HCT116 (cell line): ENCODE results near the gene CHID1. TPM values are rescaled to one million over a fixed set of nuclear protein-coding genes. Genes with fewer than 3 reads are reported as not detected.

Experiments used
- ATAC-seq: fragments of 200-7000 bp; cut with Tn5 transposase; 2 replicates; pipeline ENCODE4 v1.9.1; 2020; ENCODE audit warnings: mild to moderate bottlenecking, moderate library complexity
- BruUV-seq: library from RNA; stranded (reverse); fragments of 400-500 nt; replicated peaks from 2 replicates; lab custom pipeline; 2021; lab: Mats Ljungman, UMichigan
- CTCF ChIA-PET: fragments of 300-600 bp; sonication (Branson Sonifier 250); formaldehyde crosslinking; loops from one replicate; lab custom pipeline; 2021; ENCODE audit warnings: antibody characterized with exemption; lab: Charles Lee
- POLR2A ChIA-PET: fragments of 300-600, 350-600 bp; sonication (Branson Sonifier 250); formaldehyde crosslinking; loops from one replicate; lab custom pipeline; 2021; ENCODE audit warnings: antibody characterized with exemption; lab: Charles Lee
- RAD21 ChIA-PET, 2 experiments: fragments of 300-600 bp; sonication (Branson Sonifier 250); formaldehyde crosslinking; loops; one replicate each; lab custom pipeline; 2023; ENCODE audit warnings: low total read pairs in 2 of 2; ENCODE audit not compliant: uncharacterized antibody in 2 of 2, unreplicated experiment in 2 of 2, low non-redundant PET in 1 of 2; lab: Charles Lee
- DNase-seq: peaks from one replicate; pipeline ENCODE4 v3.0.0-alpha.2; 2010; ENCODE audit warnings: low read depth, low spot score
- H2AFZ ChIP-seq: fragments of 200-600 bp; shearing (Covaris generic), sonication (generic); 2 replicates; pipeline ENCODE4 v1.6.1; 2017; ENCODE audit warnings: low read depth, mixed run types, mixed read lengths, antibody characterized with exemption, low read length; ENCODE audit not compliant: poor library complexity, severe bottlenecking
- H3K27ac ChIP-seq: 2 replicates; pipeline ENCODE4 v1.5.1; 2012; ENCODE audit warnings: low read depth, low read length
- H3K27me3 ChIP-seq: fragments of 200-600 bp; sonication (generic); 2 replicates; pipeline ENCODE4 v1.6.1; 2016; ENCODE audit warnings: mixed run types, low read length, mixed read lengths; ENCODE audit not compliant: insufficient read depth
- H3K36me3 ChIP-seq, 2 experiments: fragments of 200-500 bp in 1 of 2; fragments of 200-600 bp in 1 of 2; sonication (Bioruptor generic) in 1 of 2; sonication (generic) in 1 of 2; 2 replicates each; pipeline versions ENCODE4 v1.5.1 to v1.6.1; 2014 to 2016; ENCODE audit warnings: low read length in 2 of 2, inconsistent platforms in 1 of 2, mixed read lengths in 1 of 2, mixed run types in 1 of 2; ENCODE audit not compliant: insufficient read depth in 2 of 2, control insufficient read depth in 1 of 2
- H3K4me1 ChIP-seq, 2 experiments: fragments of 200-600 bp in 1 of 2; sonication (generic) in 1 of 2; 2 replicates each; pipeline versions ENCODE4 v1.5.1 to v1.6.1; 2012 to 2017; ENCODE audit warnings: low read length in 2 of 2, inconsistent platforms in 1 of 2, mild to moderate bottlenecking in 1 of 2, mixed read lengths in 1 of 2, mixed run types in 1 of 2, moderate library complexity in 1 of 2; ENCODE audit not compliant: insufficient read depth in 2 of 2, control insufficient read depth in 1 of 2
- H3K4me2 ChIP-seq: fragments of 200-600 bp; sonication (generic); 2 replicates; pipeline ENCODE4 v1.6.1; 2017; ENCODE audit warnings: mixed run types, low read length, mixed read lengths
- H3K4me3 ChIP-seq, 2 experiments: fragments of 200-600 bp in 1 of 2; sonication (generic) in 1 of 2; replicated peaks in 1 of 2; 2 replicates each; pipeline ENCODE4 v1.5.1; 2011 to 2016; ENCODE audit warnings: low read length in 2 of 2, control low read depth in 1 of 2, low read depth in 1 of 2, mild to moderate bottlenecking in 1 of 2, mixed read lengths in 1 of 2, mixed run types in 1 of 2
- H3K79me2 ChIP-seq: fragments of 200-600 bp; sonication (generic); 2 replicates; pipeline ENCODE4 v1.6.1; 2017; ENCODE audit warnings: mild to moderate bottlenecking, mixed run types, low read length, moderate library complexity, mixed read lengths; ENCODE audit not compliant: insufficient read depth
- H3K9ac ChIP-seq: fragments of 200-600 bp; sonication (generic); 2 replicates; pipeline ENCODE4 v1.6.1; 2016; ENCODE audit warnings: low read length, mixed read lengths
- H3K9me2 ChIP-seq: fragments of 200-600 bp; sonication (generic), shearing (Covaris generic); 2 replicates; pipeline ENCODE4 v1.6.1; 2017; ENCODE audit warnings: mixed run types, mild to moderate bottlenecking, moderate library complexity; ENCODE audit not compliant: insufficient read depth
- H3K9me3 ChIP-seq, 2 experiments: fragments of 200-500 bp in 1 of 2; fragments of 200-600 bp in 1 of 2; sonication (Bioruptor generic) in 1 of 2; sonication (generic) in 1 of 2; 2 replicates each; pipeline ENCODE4 v1.6.1; 2014 to 2017; ENCODE audit warnings: low read length in 2 of 2, mixed read lengths in 2 of 2, inconsistent platforms in 1 of 2, low read depth in 1 of 2, mild to moderate bottlenecking in 1 of 2, mixed run types in 1 of 2, moderate library complexity in 1 of 2; ENCODE audit not compliant: control insufficient read depth in 1 of 2, insufficient read depth in 1 of 2
- H4K20me1 ChIP-seq: fragments of 200-600 bp; sonication (generic), shearing (Covaris generic); 2 replicates; pipeline ENCODE4 v1.6.1; 2017; ENCODE audit warnings: mixed run types, mild to moderate bottlenecking, moderate library complexity; ENCODE audit not compliant: insufficient read depth
- CBX3 ChIP-seq: IDR thresholded peaks from 2 replicates; pipeline ENCODE4 v1.6.1; 2012; ENCODE audit warnings: low read depth
- EGR1 ChIP-seq: IDR thresholded peaks from 2 replicates; pipeline ENCODE4 v1.6.1; 2012; ENCODE audit warnings: low read depth
- ELF1 ChIP-seq: IDR thresholded peaks from 2 replicates; pipeline ENCODE4 v1.6.1; 2012; ENCODE audit warnings: low read depth, borderline replicate concordance
- EZH2 ChIP-seq: fragments of 200-600 bp; sonication (generic); IDR thresholded peaks from 2 replicates; pipeline ENCODE4 v1.6.1; 2017; ENCODE audit warnings: antibody characterized with exemption, mixed run types
- EZH2phosphoT487 ChIP-seq: fragments of 200-600 bp; IDR thresholded peaks from 2 replicates; pipeline ENCODE4 v1.6.1; 2018; ENCODE audit warnings: antibody characterized with exemption, borderline replicate concordance
- FOSL1 ChIP-seq: IDR thresholded peaks from 2 replicates; pipeline ENCODE4 v1.6.1; 2012; ENCODE audit warnings: low read depth
- RAD21 ChIP-seq: IDR thresholded peaks from 2 replicates; pipeline ENCODE4 v1.6.1; 2012; ENCODE audit warnings: low read depth, mild to moderate bottlenecking
- ZBTB33 ChIP-seq: IDR thresholded peaks from 2 replicates; pipeline ENCODE4 v1.6.1; 2011; ENCODE audit warnings: mild to moderate bottlenecking, low read length, moderate library complexity; ENCODE audit not compliant: insufficient replicate concordance; ENCODE audit errors: extremely low read depth
- intact Hi-C: fragments of 100-400 bp; cut with micrococcal nuclease; formaldehyde crosslinking; loops from 2 replicates; pipeline ENCODE4 v1.10.0; 2022
- total RNA-seq: library from RNA; stranded (reverse); gene quantifications from one replicate; pipeline ENCODE4 v1.2.1, GENCODE V29; 2021; ENCODE audit not compliant: unreplicated experiment
- TF ChIP-seq, protein P1 (sequence below), 3 experiments: fragments of 200-600 bp in 1 of 3; sonication (generic) in 1 of 3; IDR thresholded peaks in 2 of 3; conservative IDR thresholded peaks in 1 of 3; 2 replicates each; pipeline ENCODE4 v1.5.1; 2012 to 2017; ENCODE audit warnings: low read depth in 2 of 3, low read length in 2 of 3, antibody characterized with exemption in 1 of 3, borderline replicate concordance in 1 of 3, control low read depth in 1 of 3, mild to moderate bottlenecking in 1 of 3, mixed read lengths in 1 of 3, mixed run types in 1 of 3, moderate library complexity in 1 of 3; ENCODE audit not compliant: insufficient read depth in 1 of 3

Gene CHID1
- total RNA-seq, 1 experiment from 2014 or later: 102 TPM

DNA sequence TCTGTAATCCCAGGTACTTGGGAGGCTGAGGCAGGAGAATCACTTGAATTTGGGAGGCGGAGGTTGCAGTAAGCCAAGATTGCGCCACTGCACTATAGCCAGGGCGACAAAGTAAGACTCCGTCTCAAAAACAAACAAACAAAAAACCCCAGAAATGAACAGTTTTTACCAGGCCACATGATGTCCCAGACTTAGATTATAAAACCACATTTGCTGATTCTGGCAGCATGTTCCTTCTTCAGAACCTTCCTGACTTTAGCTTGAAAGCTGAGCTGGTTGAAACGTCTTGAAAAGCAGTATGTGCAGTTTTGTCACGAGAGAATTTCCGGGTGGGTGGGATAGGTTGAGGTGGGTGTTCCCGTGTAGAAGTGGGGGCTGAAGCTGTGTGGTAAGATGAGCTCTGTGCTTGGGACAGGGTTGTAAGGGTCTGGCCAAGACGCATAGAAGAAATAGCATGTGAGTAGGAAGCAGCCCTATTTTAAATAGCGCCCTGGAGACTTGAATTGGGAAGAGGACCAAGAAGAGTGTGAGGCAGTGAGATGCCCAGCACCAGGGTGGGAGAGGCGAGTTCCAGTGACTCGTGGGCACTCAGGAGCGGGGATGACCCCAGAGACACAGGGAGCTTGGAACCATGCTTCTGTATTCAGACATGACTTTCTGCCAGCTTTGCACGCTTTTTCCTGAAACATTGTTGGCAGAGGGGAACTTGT is 22.7 kb upstream of the CHID1 start:
- no peak overlapping the region for H3K4me3 ChIP-seq
- H3K27ac ChIP-seq: no peak overlapping the region
- no peaks in the 10 kb centered on the region for H3K27me3 ChIP-seq
- DNase-seq (no peak), ATAC-seq (no peak)
- TF ChIP-seq RAD21 (no peak), CBX3 (no peak), FOSL1 (no peak), EGR1 (no peak), ELF1 (no peak), EZH2 (no peak), ZBTB33 (no peak), EZH2phosphoT487 (no peak)
- TF ChIP-seq, protein P1, sequence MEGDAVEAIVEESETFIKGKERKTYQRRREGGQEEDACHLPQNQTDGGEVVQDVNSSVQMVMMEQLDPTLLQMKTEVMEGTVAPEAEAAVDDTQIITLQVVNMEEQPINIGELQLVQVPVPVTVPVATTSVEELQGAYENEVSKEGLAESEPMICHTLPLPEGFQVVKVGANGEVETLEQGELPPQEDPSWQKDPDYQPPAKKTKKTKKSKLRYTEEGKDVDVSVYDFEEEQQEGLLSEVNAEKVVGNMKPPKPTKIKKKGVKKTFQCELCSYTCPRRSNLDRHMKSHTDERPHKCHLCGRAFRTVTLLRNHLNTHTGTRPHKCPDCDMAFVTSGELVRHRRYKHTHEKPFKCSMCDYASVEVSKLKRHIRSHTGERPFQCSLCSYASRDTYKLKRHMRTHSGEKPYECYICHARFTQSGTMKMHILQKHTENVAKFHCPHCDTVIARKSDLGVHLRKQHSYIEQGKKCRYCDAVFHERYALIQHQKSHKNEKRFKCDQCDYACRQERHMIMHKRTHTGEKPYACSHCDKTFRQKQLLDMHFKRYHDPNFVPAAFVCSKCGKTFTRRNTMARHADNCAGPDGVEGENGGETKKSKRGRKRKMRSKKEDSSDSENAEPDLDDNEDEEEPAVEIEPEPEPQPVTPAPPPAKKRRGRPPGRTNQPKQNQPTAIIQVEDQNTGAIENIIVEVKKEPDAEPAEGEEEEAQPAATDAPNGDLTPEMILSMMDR (IDR thresholded peaks at IDR 0.05 in 2 of 3, conservative IDR thresholded peaks at IDR 0.05 in 1 of 3; ENCODE audit: borderline replicate concordance in 1 of 3, insufficient read depth in 1 of 3, low read depth in 2 of 3, low read length in 2 of 3): no peak
- CTCF ChIA-PET: no interaction called here
- no peaks in the 10 kb centered on the region for H3K9me3 ChIP-seq
- H3K4me1 ChIP-seq: peaks cover 0 to 9% of the 10 kb centered on the region in 2 experiments; a peak in 1 of 4 replicates
- peaks cover 0 to 4% of the 10 kb centered on the region in 2 experiments; a peak in 1 of 4 replicates for H3K36me3 ChIP-seq
- BruUV-seq: no TSS peak
- H4K20me1 ChIP-seq: no peaks in the 10 kb centered on the region
- POLR2A ChIA-PET: no interaction called here
- H3K79me2 ChIP-seq: peaks cover 94% of the 10 kb centered on the region
- intact Hi-C loops: no loop called here
- H3K9ac ChIP-seq: no peak overlapping the region
- no peak overlapping the region for H3K4me2 ChIP-seq
- no peak overlapping the region for H2AFZ ChIP-seq
- RAD21 ChIA-PET: no interaction called here
- H3K9me2 ChIP-seq: no peaks in the 10 kb centered on the region
